HG03095 (cell line): ENCODE measurements around the gene ATRX.
"Not testable (repeated sequence)": the region's sequence is repeated elsewhere in the genome, so short reads cannot be mapped to it uniquely, and the experiment has no call there.

Source experiments
- ATAC-seq: cut with Tn5 transposase; IDR thresholded peaks from one replicate; pipeline ENCODE4 v1.9.1; 2021; ENCODE audit warnings: moderate library complexity; ENCODE audit not compliant: unreplicated experiment

Gene ATRX

GRCh38 chrX:77742788-77743476, 43.1 kb downstream of the ATRX start:
- no peak for ATAC-seq

- ATAC-seq = no peak
Measured at GRCh38 chrX:77740376-77740905, 45.6 kb downstream of the ATRX start.

GRCh38 chrX:77733342-77733741, 52.7 kb downstream of the ATRX start:
- no peak for ATAC-seq

GRCh38 chrX:77731821-77732419, 54.1 kb downstream of the ATRX start:
- ATAC-seq = no peak

GRCh38 chrX:77726095-77726494, 59.9 kb downstream of the ATRX start:
- not testable (repeated sequence) for ATAC-seq

GRCh38 chrX:77723681-77724080, 62.3 kb downstream of the ATRX start:
- no peak for ATAC-seq

- ATAC-seq = no peak
Measured at GRCh38 chrX:77719388-77719787, 66.6 kb downstream of the ATRX start.

GRCh38 chrX:77704881-77705280, 81.1 kb downstream of the ATRX start:
- ATAC-seq = no peak

- no peak for ATAC-seq
Measured at GRCh38 chrX:77698242-77698641, 87.8 kb downstream of the ATRX start.

- ATAC-seq = no peak
Measured at GRCh38 chrX:77694491-77694890, 91.5 kb downstream of the ATRX start.

- ATAC-seq = no peak
Measured at GRCh38 chrX:77693594-77693993, 92.4 kb downstream of the ATRX start.

GRCh38 chrX:77691916-77692315, 94.1 kb downstream of the ATRX start:
- no peak for ATAC-seq

- no peak for ATAC-seq
Measured at GRCh38 chrX:77689376-77689775, 96.6 kb downstream of the ATRX start.

- not testable (repeated sequence) for ATAC-seq
Measured at GRCh38 chrX:77685683-77686082, 100.3 kb downstream of the ATRX start.

- ATAC-seq = no peak
Measured at GRCh38 chrX:77679144-77679543, 106.9 kb downstream of the ATRX start.

- ATAC-seq = no peak
Measured at GRCh38 chrX:77675986-77676385, 110.0 kb downstream of the ATRX start.

- no peak for ATAC-seq
Measured at GRCh38 chrX:77668391-77669237, 117.4 kb downstream of the ATRX start.

- no peak for ATAC-seq
Measured at GRCh38 chrX:77658886-77659285, 127.1 kb downstream of the ATRX start.

GRCh38 chrX:77652095-77652494, 133.9 kb downstream of the ATRX start:
- ATAC-seq = no peak

GRCh38 chrX:77640702-77641101, 145.3 kb downstream of the ATRX start:
- peak; percentile 55 for ATAC-seq

GRCh38 chrX:77639820-77640219, 146.2 kb downstream of the ATRX start:
- ATAC-seq = no peak

- ATAC-seq = no peak
Measured at GRCh38 chrX:77638397-77638796, 147.6 kb downstream of the ATRX start.
